Endothelial cell (in vitro differentiated cells): ENCODE measurements around the gene GRAMD4. TPM values are rescaled to one million over a fixed set of nuclear protein-coding genes. Genes with fewer than 3 reads are reported as not detected.

Experiments used
- DNase-seq: peaks from one replicate; pipeline ENCODE4 v3.0.0; 2021; ENCODE audit warnings: low spot score
- H3K27ac Mint-ChIP-seq: one replicate; pipeline ENCODE4 v1.8.0; 2021; ENCODE audit warnings: mixed read lengths, inconsistent platforms; ENCODE audit not compliant: unreplicated experiment
- H3K27me3 Mint-ChIP-seq: one replicate; pipeline ENCODE4 v1.8.0; 2021; ENCODE audit warnings: mild to moderate bottlenecking, moderate library complexity, mixed read lengths, inconsistent platforms; ENCODE audit not compliant: unreplicated experiment
- H3K36me3 Mint-ChIP-seq: one replicate; pipeline ENCODE4 v1.8.0; 2021; ENCODE audit warnings: mild to moderate bottlenecking, low read depth, mixed read lengths, inconsistent platforms; ENCODE audit not compliant: unreplicated experiment
- H3K4me1 Mint-ChIP-seq: one replicate; pipeline ENCODE4 v1.8.0; 2021; ENCODE audit warnings: mild to moderate bottlenecking, mixed read lengths, inconsistent platforms; ENCODE audit not compliant: unreplicated experiment
- H3K4me3 Mint-ChIP-seq: one replicate; pipeline ENCODE4 v1.8.0; 2021; ENCODE audit warnings: mild to moderate bottlenecking, mixed read lengths, inconsistent platforms; ENCODE audit not compliant: unreplicated experiment
- H3K9me3 Mint-ChIP-seq: one replicate; pipeline ENCODE4 v1.8.0; 2021; ENCODE audit warnings: mixed read lengths, inconsistent platforms; ENCODE audit not compliant: unreplicated experiment
- CTCF ChIP-seq: fragments of 200-600 bp; sonication (generic); IDR thresholded peaks from one replicate; pipeline ENCODE4 v1.5.0; 2021; ENCODE audit warnings: antibody characterized with exemption; ENCODE audit not compliant: unreplicated experiment
- total RNA-seq: library from RNA; stranded (reverse); fragmentation: NEBNext Ultra II Directional; extraction: Animal tissue kit (Norgen Biotek cat#: 25700); gene quantifications from one replicate; pipeline ENCODE4 v1.2.1, GENCODE V29; 2021; ENCODE audit not compliant: unreplicated experiment

Gene GRAMD4
- total RNA-seq, 1 donor from 2014 or later = 42.7 TPM

DNA sequence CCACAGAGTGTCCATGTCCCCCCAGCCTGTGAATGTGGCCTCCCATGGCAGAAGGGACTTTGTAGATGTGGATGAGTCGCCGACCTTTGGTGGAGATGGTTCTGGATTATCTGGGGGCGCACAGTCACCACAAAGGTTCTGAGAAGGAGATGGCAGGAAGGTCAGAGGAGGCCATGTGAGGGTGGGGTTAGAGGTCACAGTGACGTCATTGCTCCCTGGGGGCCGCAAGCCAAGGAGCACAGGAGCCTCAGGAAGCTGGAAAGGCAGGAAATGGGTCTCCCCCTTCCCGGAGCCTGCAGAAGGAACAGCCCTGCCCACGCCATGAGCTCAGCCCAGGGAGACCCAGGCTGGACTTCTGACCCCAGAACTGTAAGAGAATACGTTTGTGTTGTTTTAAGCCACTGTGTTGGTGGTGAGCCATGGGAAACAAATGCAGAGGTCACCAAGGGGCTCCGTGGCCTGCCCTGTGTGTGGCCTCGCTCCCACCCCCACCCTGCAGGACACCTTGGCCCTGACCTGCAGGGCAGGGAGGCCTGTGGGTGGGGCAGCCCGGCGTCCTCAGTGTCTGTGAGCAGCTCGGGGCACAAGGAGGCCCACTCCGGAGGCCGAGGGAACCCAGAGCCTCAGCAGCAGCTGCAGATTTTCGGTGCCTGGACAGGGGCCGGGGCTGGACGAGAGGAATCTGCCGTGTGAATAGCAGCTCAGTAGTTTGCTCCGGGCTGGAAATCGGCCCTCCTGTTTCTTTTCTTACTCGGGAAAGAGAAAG is 32.1 kb downstream of the GRAMD4 start:
- Mint-ChIP-seq H3K27ac (peak overlapping the region; percentile 82), H3K36me3 (peaks cover 8% of the 10 kb centered on the region), H3K27me3 (peaks cover 7% of the 10 kb centered on the region), H3K4me3 (peak overlapping the region; percentile 62), H3K4me1 (peaks cover 11% of the 10 kb centered on the region), H3K9me3 (no peaks in the 10 kb centered on the region)
- no peak for DNase-seq
- no peak for TF ChIP-seq CTCF

DNA sequence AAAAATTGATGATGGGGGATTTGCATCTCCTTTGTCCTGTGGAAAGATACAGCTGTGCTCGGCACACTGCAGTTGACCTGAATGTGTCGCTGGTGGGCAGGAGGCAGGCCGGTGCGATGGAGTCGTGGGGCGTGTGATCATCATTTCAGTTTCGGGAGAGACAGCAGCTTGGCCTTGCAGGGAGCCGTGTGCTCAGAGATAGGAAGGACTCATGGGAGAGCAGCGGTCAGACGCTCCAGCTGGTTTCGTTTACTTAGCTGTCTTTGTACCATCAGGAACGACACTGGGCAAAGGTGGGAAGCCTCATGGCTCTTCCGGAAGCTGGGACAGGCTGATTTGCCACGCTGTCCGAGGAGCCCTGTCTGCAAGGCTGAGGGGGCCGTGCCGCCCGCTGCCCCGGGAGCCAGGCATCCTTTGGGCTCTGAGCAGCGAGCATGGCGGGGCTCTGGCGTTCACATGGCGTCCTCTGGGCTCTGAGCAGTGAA is 32.7 kb downstream of the GRAMD4 start:
- Mint-ChIP-seq H3K4me1 (peaks cover 11% of the 10 kb centered on the region), H3K4me3 (no peak overlapping the region), H3K27me3 (peaks cover 7% of the 10 kb centered on the region), H3K9me3 (no peaks in the 10 kb centered on the region), H3K27ac (no peak overlapping the region), H3K36me3 (peaks cover 7% of the 10 kb centered on the region)
- no peak for DNase-seq
- no peak for TF ChIP-seq CTCF

DNA sequence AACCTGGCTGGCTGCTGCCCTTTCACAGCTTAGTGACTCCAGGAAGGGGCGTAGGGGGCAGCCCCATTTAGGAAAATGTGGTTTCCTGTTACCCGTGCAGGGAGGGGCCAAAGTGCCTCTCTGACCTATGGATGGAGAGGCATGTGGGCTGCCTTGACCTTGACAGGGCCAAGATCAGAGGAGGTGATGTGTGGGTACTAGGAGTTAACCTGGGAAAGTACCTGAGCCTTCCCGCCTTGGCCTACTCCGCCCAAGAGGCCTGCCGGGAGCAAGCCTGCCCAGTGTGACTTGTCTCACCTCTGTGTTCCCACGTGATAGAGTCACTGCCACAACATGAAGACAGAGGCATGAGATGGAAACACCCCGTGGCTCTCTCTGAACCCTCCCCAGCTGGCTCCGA is 33.4 kb downstream of the GRAMD4 start:
- no peak for DNase-seq
- Mint-ChIP-seq H3K9me3 (no peaks in the 10 kb centered on the region), H3K36me3 (peaks cover 7% of the 10 kb centered on the region), H3K27me3 (peaks cover 7% of the 10 kb centered on the region), H3K4me1 (peaks cover 11% of the 10 kb centered on the region), H3K4me3 (no peak overlapping the region), H3K27ac (no peak overlapping the region)
- TF ChIP-seq CTCF = no peak

GRCh38 chr22:46654426-46654825 is 34.2 kb downstream of the GRAMD4 start:
- peaks cover 7% of the 10 kb centered on the region for H3K27me3 Mint-ChIP-seq
- H3K9me3 Mint-ChIP-seq = no peaks in the 10 kb centered on the region
- H3K36me3 Mint-ChIP-seq = peaks cover 7% of the 10 kb centered on the region
- H3K4me3 Mint-ChIP-seq = no peak overlapping the region
- DNase-seq = no peak
- H3K27ac Mint-ChIP-seq = no peak overlapping the region
- no peak for TF ChIP-seq CTCF
- H3K4me1 Mint-ChIP-seq = peaks cover 11% of the 10 kb centered on the region

DNA sequence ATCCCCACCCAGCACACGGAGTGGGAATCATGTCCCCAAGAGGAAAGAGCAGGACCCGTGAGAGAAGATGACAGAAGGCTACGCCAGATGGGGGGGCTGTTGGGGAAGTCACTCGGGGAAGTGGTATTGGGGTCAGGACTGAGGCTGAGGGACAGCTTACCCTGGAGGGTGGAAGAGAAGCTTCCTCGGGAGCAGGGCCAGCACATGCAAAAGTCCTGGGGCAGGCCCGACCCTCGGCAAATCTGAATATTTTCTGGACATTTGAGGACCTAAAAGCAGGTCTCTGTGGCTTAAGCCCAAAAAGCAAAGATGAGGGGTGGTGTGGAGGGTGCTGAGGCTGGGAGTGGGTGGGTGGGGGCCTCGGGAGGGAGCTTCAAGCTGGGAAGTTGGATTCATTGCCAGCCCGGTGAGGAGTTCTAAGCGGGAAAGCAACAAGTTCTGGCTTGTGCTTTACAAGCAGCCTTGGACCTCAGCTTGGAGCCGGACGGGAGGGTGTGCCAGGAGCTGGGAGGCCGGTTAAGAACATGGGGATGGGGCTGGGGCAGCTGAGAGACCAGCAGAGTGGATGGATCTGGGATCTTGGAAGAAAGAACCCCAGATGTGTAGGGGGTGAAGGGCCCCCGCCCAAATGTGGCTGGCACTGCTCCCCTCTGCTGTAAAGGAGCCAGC is 34.9 kb downstream of the GRAMD4 start:
- H3K4me1 Mint-ChIP-seq = peaks cover 11% of the 10 kb centered on the region
- no peak overlapping the region for H3K27ac Mint-ChIP-seq
- H3K9me3 Mint-ChIP-seq = no peaks in the 10 kb centered on the region
- no peak overlapping the region for H3K4me3 Mint-ChIP-seq
- DNase-seq = no peak
- peaks cover 7% of the 10 kb centered on the region for H3K27me3 Mint-ChIP-seq
- no peak for TF ChIP-seq CTCF
- peaks cover 7% of the 10 kb centered on the region for H3K36me3 Mint-ChIP-seq
